Neural cell (in vitro differentiated cells): ENCODE results near the gene RGS3.

Source experiments
- EP300 ChIP-seq: fragments of 450-650 bp; conservative IDR thresholded peaks from 2 replicates; pipeline ENCODE4 v1.6.1; 2014; ENCODE audit warnings: antibody characterized with exemption, mild to moderate bottlenecking, moderate library complexity; ENCODE audit not compliant: poor library complexity, severe bottlenecking
- EZH2 ChIP-seq: fragments of 200-600, 300-800 bp; shearing (Covaris generic), sonication (generic); IDR thresholded peaks from 2 replicates; pipeline ENCODE4 v1.6.1; 2014; ENCODE audit warnings: antibody characterized with exemption, low read length, borderline replicate concordance, mild to moderate bottlenecking; ENCODE audit not compliant: insufficient read depth, poor library complexity, severe bottlenecking
- MXI1 ChIP-seq: fragments of 450-650 bp; conservative IDR thresholded peaks from 2 replicates; pipeline ENCODE4 v1.6.1; 2014; ENCODE audit warnings: antibody characterized with exemption, mild to moderate bottlenecking; ENCODE audit not compliant: poor library complexity, severe bottlenecking
- POLR2AphosphoS5 ChIP-seq: IDR thresholded peaks from 2 replicates; pipeline ENCODE4 v1.6.1; 2012
- RAD21 ChIP-seq: fragments of 450-650 bp; conservative IDR thresholded peaks from 2 replicates; pipeline ENCODE4 v1.6.1; 2014; ENCODE audit warnings: antibody characterized with exemption, mild to moderate bottlenecking, moderate library complexity
- SMC3 ChIP-seq: fragments of 450-650 bp; conservative IDR thresholded peaks from 2 replicates; pipeline ENCODE4 v1.6.1; 2014; ENCODE audit warnings: antibody characterized with exemption, mild to moderate bottlenecking, moderate library complexity; ENCODE audit not compliant: poor library complexity
- TAF1 ChIP-seq: IDR thresholded peaks from 2 replicates; pipeline ENCODE4 v1.6.1; 2012; ENCODE audit warnings: low read depth
- TF ChIP-seq, protein P1 (sequence below): fragments of 450-650 bp; IDR thresholded peaks from 2 replicates; pipeline ENCODE4 v1.5.1; 2014; ENCODE audit warnings: antibody characterized with exemption, mild to moderate bottlenecking, moderate library complexity; ENCODE audit not compliant: poor library complexity, severe bottlenecking
- TF ChIP-seq, protein P2 (sequence below): IDR thresholded peaks from 2 replicates; pipeline ENCODE4 v1.6.1; 2012; ENCODE audit warnings: borderline replicate concordance

DNA sequence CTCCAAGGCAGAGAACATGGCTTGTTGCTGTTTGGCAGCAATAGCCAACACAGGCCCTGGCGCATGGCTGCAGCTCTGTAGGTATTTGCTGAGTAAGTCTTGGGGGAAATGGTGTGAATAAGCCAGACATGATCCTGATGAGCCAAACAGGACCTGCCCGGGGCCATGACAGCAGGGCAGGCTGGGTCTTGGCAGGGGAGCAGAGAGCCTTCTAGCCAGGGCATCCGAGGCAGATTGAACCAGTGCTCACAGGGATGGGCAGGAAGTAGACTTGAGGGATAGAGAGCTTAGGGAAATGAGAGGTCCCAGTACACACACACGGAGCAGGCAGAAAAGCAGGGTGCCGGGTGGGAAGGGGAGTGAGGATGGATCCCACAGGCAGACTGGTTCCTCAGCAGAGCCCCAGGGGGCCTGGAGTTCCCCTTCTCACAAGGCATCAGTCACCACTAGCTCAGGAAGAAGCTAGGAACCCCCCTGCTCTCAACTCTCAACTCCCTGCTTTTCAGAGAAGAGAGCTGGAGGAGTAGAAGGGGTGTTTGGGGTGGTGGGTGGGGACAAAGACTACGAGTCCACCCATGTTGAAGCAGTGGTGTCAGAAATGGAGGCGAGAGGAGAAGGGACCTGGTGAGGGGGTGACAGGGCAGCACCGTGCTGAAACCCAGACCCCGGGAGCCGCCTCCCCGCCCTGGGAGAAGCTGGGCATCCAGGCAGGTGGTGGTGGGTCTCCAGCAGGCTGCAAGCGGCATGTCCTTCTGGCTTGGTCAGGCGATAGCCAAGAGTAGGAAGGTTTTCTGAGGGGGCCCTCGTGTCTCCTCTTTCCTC is 111.1 kb downstream of the RGS3 start:
- TF ChIP-seq, protein P1, sequence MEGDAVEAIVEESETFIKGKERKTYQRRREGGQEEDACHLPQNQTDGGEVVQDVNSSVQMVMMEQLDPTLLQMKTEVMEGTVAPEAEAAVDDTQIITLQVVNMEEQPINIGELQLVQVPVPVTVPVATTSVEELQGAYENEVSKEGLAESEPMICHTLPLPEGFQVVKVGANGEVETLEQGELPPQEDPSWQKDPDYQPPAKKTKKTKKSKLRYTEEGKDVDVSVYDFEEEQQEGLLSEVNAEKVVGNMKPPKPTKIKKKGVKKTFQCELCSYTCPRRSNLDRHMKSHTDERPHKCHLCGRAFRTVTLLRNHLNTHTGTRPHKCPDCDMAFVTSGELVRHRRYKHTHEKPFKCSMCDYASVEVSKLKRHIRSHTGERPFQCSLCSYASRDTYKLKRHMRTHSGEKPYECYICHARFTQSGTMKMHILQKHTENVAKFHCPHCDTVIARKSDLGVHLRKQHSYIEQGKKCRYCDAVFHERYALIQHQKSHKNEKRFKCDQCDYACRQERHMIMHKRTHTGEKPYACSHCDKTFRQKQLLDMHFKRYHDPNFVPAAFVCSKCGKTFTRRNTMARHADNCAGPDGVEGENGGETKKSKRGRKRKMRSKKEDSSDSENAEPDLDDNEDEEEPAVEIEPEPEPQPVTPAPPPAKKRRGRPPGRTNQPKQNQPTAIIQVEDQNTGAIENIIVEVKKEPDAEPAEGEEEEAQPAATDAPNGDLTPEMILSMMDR = no peak
- TF ChIP-seq EP300 = no peak
- no peak for TF ChIP-seq POLR2AphosphoS5
- no peak for TF ChIP-seq RAD21
- TF ChIP-seq, protein P2, sequence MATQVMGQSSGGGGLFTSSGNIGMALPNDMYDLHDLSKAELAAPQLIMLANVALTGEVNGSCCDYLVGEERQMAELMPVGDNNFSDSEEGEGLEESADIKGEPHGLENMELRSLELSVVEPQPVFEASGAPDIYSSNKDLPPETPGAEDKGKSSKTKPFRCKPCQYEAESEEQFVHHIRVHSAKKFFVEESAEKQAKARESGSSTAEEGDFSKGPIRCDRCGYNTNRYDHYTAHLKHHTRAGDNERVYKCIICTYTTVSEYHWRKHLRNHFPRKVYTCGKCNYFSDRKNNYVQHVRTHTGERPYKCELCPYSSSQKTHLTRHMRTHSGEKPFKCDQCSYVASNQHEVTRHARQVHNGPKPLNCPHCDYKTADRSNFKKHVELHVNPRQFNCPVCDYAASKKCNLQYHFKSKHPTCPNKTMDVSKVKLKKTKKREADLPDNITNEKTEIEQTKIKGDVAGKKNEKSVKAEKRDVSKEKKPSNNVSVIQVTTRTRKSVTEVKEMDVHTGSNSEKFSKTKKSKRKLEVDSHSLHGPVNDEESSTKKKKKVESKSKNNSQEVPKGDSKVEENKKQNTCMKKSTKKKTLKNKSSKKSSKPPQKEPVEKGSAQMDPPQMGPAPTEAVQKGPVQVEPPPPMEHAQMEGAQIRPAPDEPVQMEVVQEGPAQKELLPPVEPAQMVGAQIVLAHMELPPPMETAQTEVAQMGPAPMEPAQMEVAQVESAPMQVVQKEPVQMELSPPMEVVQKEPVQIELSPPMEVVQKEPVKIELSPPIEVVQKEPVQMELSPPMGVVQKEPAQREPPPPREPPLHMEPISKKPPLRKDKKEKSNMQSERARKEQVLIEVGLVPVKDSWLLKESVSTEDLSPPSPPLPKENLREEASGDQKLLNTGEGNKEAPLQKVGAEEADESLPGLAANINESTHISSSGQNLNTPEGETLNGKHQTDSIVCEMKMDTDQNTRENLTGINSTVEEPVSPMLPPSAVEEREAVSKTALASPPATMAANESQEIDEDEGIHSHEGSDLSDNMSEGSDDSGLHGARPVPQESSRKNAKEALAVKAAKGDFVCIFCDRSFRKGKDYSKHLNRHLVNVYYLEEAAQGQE = no peak
- TF ChIP-seq EZH2 = no peak
- TF ChIP-seq TAF1 = no peak
- TF ChIP-seq SMC3 = no peak
- TF ChIP-seq MXI1 = no peak
